GM12892 (cell line): ENCODE data around the gene SPATA20.

Experiments used
- POLR2A ChIP-seq: IDR thresholded peaks from 2 replicates; pipeline ENCODE4 v1.6.1; 2011; ENCODE audit warnings: low read depth, low read length, control low read depth
- POLR2AphosphoS5 ChIP-seq: IDR thresholded peaks from 2 replicates; pipeline ENCODE4 v1.6.1; 2011; ENCODE audit warnings: low read depth, low read length, control low read depth
- TAF1 ChIP-seq: IDR thresholded peaks from 2 replicates; pipeline ENCODE4 v1.6.1; 2011; ENCODE audit warnings: low read depth, mild to moderate bottlenecking, control low read depth, low read length, borderline replicate concordance

DNA sequence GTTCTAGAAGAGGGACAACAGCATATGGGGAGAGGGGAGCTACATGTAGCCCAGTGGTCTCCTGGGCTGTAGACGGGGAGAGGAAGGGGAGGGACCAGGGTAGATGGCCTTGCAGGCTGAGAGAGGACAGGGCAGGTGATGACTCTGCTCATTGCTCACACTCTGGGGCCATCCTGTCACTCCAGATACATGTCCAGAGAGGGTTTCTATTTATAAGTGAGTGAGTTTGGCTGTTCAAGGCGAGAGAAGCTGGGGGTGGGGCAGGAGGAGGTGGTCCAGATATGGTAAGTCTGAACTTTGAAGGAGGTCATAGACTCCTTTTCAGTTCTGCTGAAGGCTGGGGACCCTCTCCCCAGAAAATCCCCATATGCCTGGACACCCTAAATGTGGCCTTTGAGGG, 35.8 kb downstream of the SPATA20 start:
- TF ChIP-seq POLR2A: no peak
- TF ChIP-seq POLR2AphosphoS5: no peak
- no peak for TF ChIP-seq TAF1
